Measurements from ENCODE around the gene UBE2F.

- TF ChIP-seq, protein P1, sequence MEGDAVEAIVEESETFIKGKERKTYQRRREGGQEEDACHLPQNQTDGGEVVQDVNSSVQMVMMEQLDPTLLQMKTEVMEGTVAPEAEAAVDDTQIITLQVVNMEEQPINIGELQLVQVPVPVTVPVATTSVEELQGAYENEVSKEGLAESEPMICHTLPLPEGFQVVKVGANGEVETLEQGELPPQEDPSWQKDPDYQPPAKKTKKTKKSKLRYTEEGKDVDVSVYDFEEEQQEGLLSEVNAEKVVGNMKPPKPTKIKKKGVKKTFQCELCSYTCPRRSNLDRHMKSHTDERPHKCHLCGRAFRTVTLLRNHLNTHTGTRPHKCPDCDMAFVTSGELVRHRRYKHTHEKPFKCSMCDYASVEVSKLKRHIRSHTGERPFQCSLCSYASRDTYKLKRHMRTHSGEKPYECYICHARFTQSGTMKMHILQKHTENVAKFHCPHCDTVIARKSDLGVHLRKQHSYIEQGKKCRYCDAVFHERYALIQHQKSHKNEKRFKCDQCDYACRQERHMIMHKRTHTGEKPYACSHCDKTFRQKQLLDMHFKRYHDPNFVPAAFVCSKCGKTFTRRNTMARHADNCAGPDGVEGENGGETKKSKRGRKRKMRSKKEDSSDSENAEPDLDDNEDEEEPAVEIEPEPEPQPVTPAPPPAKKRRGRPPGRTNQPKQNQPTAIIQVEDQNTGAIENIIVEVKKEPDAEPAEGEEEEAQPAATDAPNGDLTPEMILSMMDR (conservative IDR thresholded peaks at IDR 0.05; ENCODE audit: low read depth, low read length), result no peak
- TF ChIP-seq POLR2A (IDR thresholded peaks at IDR 0.05; ENCODE audit: low read depth, low read length) (no peak), SMC3 (IDR thresholded peaks at IDR 0.05; ENCODE audit: low read depth, low read length) (no peak), RCOR1 (IDR thresholded peaks at IDR 0.05; ENCODE audit: insufficient replicate concordance, low read length) (no peak), RFX5 (IDR thresholded peaks at IDR 0.05; ENCODE audit: low read depth, low read length) (no peak), RAD21 (IDR thresholded peaks at IDR 0.05; ENCODE audit: low read length) (no peak), CEBPB (IDR thresholded peaks at IDR 0.05; ENCODE audit: low read depth, low read length) (no peak), MAFK (IDR thresholded peaks at IDR 0.05; ENCODE audit: low read depth, low read length) (no peak), ELK1 (IDR thresholded peaks at IDR 0.05; ENCODE audit: borderline replicate concordance, low read depth, low read length) (no peak), MXI1 (IDR thresholded peaks at IDR 0.05; ENCODE audit: borderline replicate concordance, low read depth, low read length) (no peak), CHD1 (IDR thresholded peaks at IDR 0.05; ENCODE audit: low read depth, low read length) (no peak)
- TF ChIP-seq, protein P2, sequence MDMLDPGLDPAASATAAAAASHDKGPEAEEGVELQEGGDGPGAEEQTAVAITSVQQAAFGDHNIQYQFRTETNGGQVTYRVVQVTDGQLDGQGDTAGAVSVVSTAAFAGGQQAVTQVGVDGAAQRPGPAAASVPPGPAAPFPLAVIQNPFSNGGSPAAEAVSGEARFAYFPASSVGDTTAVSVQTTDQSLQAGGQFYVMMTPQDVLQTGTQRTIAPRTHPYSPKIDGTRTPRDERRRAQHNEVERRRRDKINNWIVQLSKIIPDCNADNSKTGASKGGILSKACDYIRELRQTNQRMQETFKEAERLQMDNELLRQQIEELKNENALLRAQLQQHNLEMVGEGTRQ (IDR thresholded peaks at IDR 0.05; ENCODE audit: low read depth, low read length), result no peak
These were observed 39.7 kb downstream of the UBE2F start for GRCh38 chr2:238006510-238006909.
